Activated T-helper 17 cell treated with anti-CD3 and anti-CD28 coated beads, Interleukin-2, amount 50 U/mL, for 72 hours (primary cell): ENCODE measurements around the gene DLGAP1. TPM values are rescaled to one million over a fixed set of nuclear protein-coding genes. Genes with fewer than 3 reads are reported as not detected.

Source experiments
- ATAC-seq: fragments of 150-1000 bp; cut with Tn5 transposase; replicated peaks from 2 replicates; pipeline ENCODE4 v1.10.0; 2021; ENCODE audit warnings: mild to moderate bottlenecking, moderate library complexity
- H3K27ac Mint-ChIP-seq: one replicate; pipeline ENCODE4 v1.8.0; 2022; ENCODE audit warnings: mixed read lengths
- H3K27me3 Mint-ChIP-seq: one replicate; pipeline ENCODE4 v1.8.0; 2022; ENCODE audit warnings: mixed read lengths
- H3K36me3 Mint-ChIP-seq: one replicate; pipeline ENCODE4 v1.8.0; 2022; ENCODE audit warnings: low read depth, mild to moderate bottlenecking, mixed read lengths
- H3K4me1 Mint-ChIP-seq: one replicate; pipeline ENCODE4 v1.8.0; 2022; ENCODE audit warnings: mixed read lengths
- H3K4me3 Mint-ChIP-seq: one replicate; pipeline ENCODE4 v1.8.0; 2022; ENCODE audit warnings: mild to moderate bottlenecking, mixed read lengths
- H3K9me3 Mint-ChIP-seq: one replicate; pipeline ENCODE4 v1.8.0; 2022; ENCODE audit warnings: mixed read lengths
- total RNA-seq, 2 donors: library from RNA; stranded (reverse); gene quantifications; one replicate each; pipeline ENCODE4 v1.2.3, GENCODE V29; 2022

Gene DLGAP1
- total RNA-seq, 2 donors from 2014 or later, result 1.1 to 1.2 TPM

- H3K27ac Mint-ChIP-seq, result no peak overlapping the region
- H3K4me1 Mint-ChIP-seq, result peaks cover 35% of the 10 kb centered on the region
These were observed 994.2 kb downstream of the DLGAP1 start for GRCh38 chr18:3460823-3461398.

GRCh38 chr18:3458952-3459853, 995.9 kb downstream of the DLGAP1 start:
- Mint-ChIP-seq H3K4me3 (peak overlapping the region; percentile 98), H3K4me1 (peaks cover 44% of the 10 kb centered on the region), H3K27ac (peak overlapping the region; percentile 88), H3K9me3 (no peaks in the 10 kb centered on the region), H3K27me3 (no peaks in the 10 kb centered on the region), H3K36me3 (peaks cover 78% of the 10 kb centered on the region)
- ATAC-seq, result peak; percentile 85

More at GRCh38 chr18:3460823-3461398, 994.2 kb downstream of the DLGAP1 start:
- H3K9me3 Mint-ChIP-seq, result no peaks in the 10 kb centered on the region
- ATAC-seq, result no peak
- H3K4me3 Mint-ChIP-seq, result peak overlapping the region; percentile 11
- H3K36me3 Mint-ChIP-seq, result peaks cover 61% of the 10 kb centered on the region
- no peaks in the 10 kb centered on the region for H3K27me3 Mint-ChIP-seq

GRCh38 chr18:3458378-3458777, 996.7 kb downstream of the DLGAP1 start:
- H3K4me3 Mint-ChIP-seq, result peak overlapping the region; percentile 98

GRCh38 chr18:3457261-3457724, 997.8 kb downstream of the DLGAP1 start:
- peak overlapping the region; percentile 98 for H3K4me3 Mint-ChIP-seq
- no peak for ATAC-seq
- H3K36me3 Mint-ChIP-seq, result peaks cover 97% of the 10 kb centered on the region
- peaks cover 44% of the 10 kb centered on the region for H3K4me1 Mint-ChIP-seq
- no peaks in the 10 kb centered on the region for H3K27me3 Mint-ChIP-seq
- no peaks in the 10 kb centered on the region for H3K9me3 Mint-ChIP-seq
- H3K27ac Mint-ChIP-seq, result peak overlapping the region; percentile 88

More at GRCh38 chr18:3458378-3458777, 996.7 kb downstream of the DLGAP1 start:
- H3K4me1 Mint-ChIP-seq, result peaks cover 44% of the 10 kb centered on the region
- H3K9me3 Mint-ChIP-seq, result no peaks in the 10 kb centered on the region
- H3K27ac Mint-ChIP-seq, result peak overlapping the region; percentile 88
- no peaks in the 10 kb centered on the region for H3K27me3 Mint-ChIP-seq
- ATAC-seq, result peak; percentile 14
- H3K36me3 Mint-ChIP-seq, result peaks cover 87% of the 10 kb centered on the region

GRCh38 chr18:3456686-3457069, 998.4 kb downstream of the DLGAP1 start:
- Mint-ChIP-seq H3K27me3 (no peaks in the 10 kb centered on the region), H3K4me3 (peak overlapping the region; percentile 98), H3K36me3 (peaks cover 95% of the 10 kb centered on the region), H3K27ac (no peak overlapping the region), H3K4me1 (peaks cover 44% of the 10 kb centered on the region), H3K9me3 (no peaks in the 10 kb centered on the region)
- no peak for ATAC-seq

- ATAC-seq, result no peak
- Mint-ChIP-seq H3K4me3 (peak overlapping the region; percentile 98), H3K27me3 (no peaks in the 10 kb centered on the region), H3K9me3 (no peaks in the 10 kb centered on the region), H3K27ac (no peak overlapping the region), H3K36me3 (peaks cover 95% of the 10 kb centered on the region), H3K4me1 (peaks cover 44% of the 10 kb centered on the region)
These were observed 999.0 kb downstream of the DLGAP1 start for GRCh38 chr18:3455907-3456685.

- Mint-ChIP-seq H3K27ac (peak overlapping the region; percentile 99), H3K4me1 (peaks cover 44% of the 10 kb centered on the region), H3K27me3 (no peaks in the 10 kb centered on the region), H3K36me3 (peaks cover 96% of the 10 kb centered on the region), H3K4me3 (peak overlapping the region; percentile 98), H3K9me3 (no peaks in the 10 kb centered on the region)
- no peak for ATAC-seq
These were observed 999.9 kb downstream of the DLGAP1 start for GRCh38 chr18:3455090-3455635.

GRCh38 chr18:3454365-3455089, 1000.6 kb downstream of the DLGAP1 start:
- Mint-ChIP-seq H3K27me3 (no peaks in the 10 kb centered on the region), H3K27ac (peak overlapping the region; percentile 99), H3K4me3 (peak overlapping the region; percentile 98), H3K36me3 (peaks cover 98% of the 10 kb centered on the region), H3K4me1 (peaks cover 41% of the 10 kb centered on the region), H3K9me3 (no peaks in the 10 kb centered on the region)
- ATAC-seq, result no peak

GRCh38 chr18:3453540-3454364, 1001.4 kb downstream of the DLGAP1 start:
- H3K36me3 Mint-ChIP-seq, result peaks cover 98% of the 10 kb centered on the region
- peak overlapping the region; percentile 98 for H3K4me3 Mint-ChIP-seq
- H3K27me3 Mint-ChIP-seq, result no peaks in the 10 kb centered on the region
- H3K27ac Mint-ChIP-seq, result peak overlapping the region; percentile 99
- H3K9me3 Mint-ChIP-seq, result no peaks in the 10 kb centered on the region
- peaks cover 34% of the 10 kb centered on the region for H3K4me1 Mint-ChIP-seq
- ATAC-seq, result peak; percentile 41

- peak overlapping the region; percentile 99 for H3K27ac Mint-ChIP-seq
- H3K9me3 Mint-ChIP-seq, result no peaks in the 10 kb centered on the region
- peaks cover 98% of the 10 kb centered on the region for H3K36me3 Mint-ChIP-seq
- ATAC-seq, result no peak
- peaks cover 26% of the 10 kb centered on the region for H3K4me1 Mint-ChIP-seq
- H3K27me3 Mint-ChIP-seq, result no peaks in the 10 kb centered on the region
- peak overlapping the region; percentile 98 for H3K4me3 Mint-ChIP-seq
These were observed 1002.2 kb downstream of the DLGAP1 start for GRCh38 chr18:3452750-3453539.

GRCh38 chr18:3451989-3452749, 1002.9 kb downstream of the DLGAP1 start:
- peaks cover 19% of the 10 kb centered on the region for H3K4me1 Mint-ChIP-seq
- H3K36me3 Mint-ChIP-seq, result peaks cover 95% of the 10 kb centered on the region
- ATAC-seq, result no peak
- H3K27ac Mint-ChIP-seq, result peak overlapping the region; percentile 99
- peak overlapping the region; percentile 98 for H3K4me3 Mint-ChIP-seq
- no peaks in the 10 kb centered on the region for H3K27me3 Mint-ChIP-seq
- no peaks in the 10 kb centered on the region for H3K9me3 Mint-ChIP-seq
